Neural cell (in vitro differentiated cells): ENCODE results near the gene YWHAH. TPM values are rescaled to one million over a fixed set of nuclear protein-coding genes. Genes with fewer than 3 reads are reported as not detected.

Experiments used
- H2AFZ ChIP-seq: fragments of 200-600, 300-800 bp; sonication (generic), shearing (Covaris generic); 2 replicates; pipeline ENCODE4 v1.6.0; 2014; ENCODE audit warnings: low read depth, mild to moderate bottlenecking, antibody characterized with exemption, low read length, moderate library complexity
- H3F3A ChIP-seq: fragments of 200-600 bp; shearing (Covaris generic); 2 replicates; pipeline ENCODE4 v1.6.1; 2016; ENCODE audit warnings: mild to moderate bottlenecking, moderate library complexity, mixed read lengths, antibody characterized with exemption, low read length; ENCODE audit not compliant: insufficient read depth, poor library complexity, severe bottlenecking
- H3K27ac ChIP-seq: fragments of 200-600, 300-800 bp; sonication (generic), shearing (Covaris generic); 2 replicates; pipeline ENCODE4 v1.5.1; 2014; ENCODE audit warnings: mild to moderate bottlenecking, low read length, moderate library complexity
- H3K27me3 ChIP-seq: fragments of 300-800, 200-600 bp; sonication (generic), shearing (Covaris generic); 2 replicates; pipeline ENCODE4 v1.6.0; 2014; ENCODE audit warnings: mild to moderate bottlenecking, low read depth, low read length, moderate library complexity; ENCODE audit not compliant: insufficient read depth
- H3K36me3 ChIP-seq: fragments of 300-800, 200-600 bp; sonication (generic), shearing (Covaris generic); 2 replicates; pipeline ENCODE4 v1.5.1; 2014; ENCODE audit warnings: mild to moderate bottlenecking, antibody characterized with exemption, low read length, moderate library complexity; ENCODE audit not compliant: insufficient read depth
- H3K4me2 ChIP-seq: fragments of 300-800, 200-600 bp; sonication (generic), shearing (Covaris generic); 2 replicates; pipeline ENCODE4 v1.6.0; 2014; ENCODE audit warnings: mild to moderate bottlenecking, low read length
- H3K4me3 ChIP-seq: fragments of 300-800, 200-600 bp; sonication (generic), shearing (Covaris generic); 2 replicates; pipeline ENCODE4 v1.5.1; 2014; ENCODE audit warnings: mild to moderate bottlenecking, low read length, moderate library complexity
- H3K79me2 ChIP-seq: fragments of 200-600 bp; shearing (Covaris generic); replicated peaks from 2 replicates; pipeline ENCODE4 v1.6.0; 2014; ENCODE audit warnings: mild to moderate bottlenecking, low read length, moderate library complexity; ENCODE audit not compliant: insufficient read depth
- H3K9ac ChIP-seq: fragments of 300-800, 200-600 bp; sonication (generic), shearing (Covaris generic); 2 replicates; pipeline ENCODE4 v1.6.1; 2016; ENCODE audit warnings: mild to moderate bottlenecking, low read length, mixed read lengths
- H3K9me2 ChIP-seq: fragments of 200-600 bp; shearing (Covaris generic); 2 replicates; pipeline ENCODE4 v1.6.1; 2016; ENCODE audit warnings: mild to moderate bottlenecking, low read length, mixed read lengths; ENCODE audit not compliant: insufficient read depth
- H3K9me3 ChIP-seq: fragments of 200-600, 300-800 bp; sonication (generic), shearing (Covaris generic); 2 replicates; pipeline ENCODE4 v1.6.1; 2016; ENCODE audit warnings: mild to moderate bottlenecking, mixed run types, low read length, moderate library complexity, mixed read lengths
- H4K20me1 ChIP-seq: fragments of 200-600 bp; shearing (Covaris generic); 2 replicates; pipeline ENCODE4 v1.6.1; 2016; ENCODE audit warnings: mild to moderate bottlenecking, mixed run types; ENCODE audit not compliant: insufficient read depth
- EZH2 ChIP-seq: fragments of 200-600, 300-800 bp; shearing (Covaris generic), sonication (generic); IDR thresholded peaks from 2 replicates; pipeline ENCODE4 v1.6.1; 2014; ENCODE audit warnings: antibody characterized with exemption, low read length, borderline replicate concordance, mild to moderate bottlenecking; ENCODE audit not compliant: insufficient read depth, poor library complexity, severe bottlenecking
- MXI1 ChIP-seq: fragments of 450-650 bp; conservative IDR thresholded peaks from 2 replicates; pipeline ENCODE4 v1.6.1; 2014; ENCODE audit warnings: antibody characterized with exemption, mild to moderate bottlenecking; ENCODE audit not compliant: poor library complexity, severe bottlenecking
- POLR2AphosphoS5 ChIP-seq: IDR thresholded peaks from 2 replicates; pipeline ENCODE4 v1.6.1; 2012
- RAD21 ChIP-seq: fragments of 450-650 bp; conservative IDR thresholded peaks from 2 replicates; pipeline ENCODE4 v1.6.1; 2014; ENCODE audit warnings: antibody characterized with exemption, mild to moderate bottlenecking, moderate library complexity
- SMC3 ChIP-seq: fragments of 450-650 bp; conservative IDR thresholded peaks from 2 replicates; pipeline ENCODE4 v1.6.1; 2014; ENCODE audit warnings: antibody characterized with exemption, mild to moderate bottlenecking, moderate library complexity; ENCODE audit not compliant: poor library complexity
- TAF1 ChIP-seq: IDR thresholded peaks from 2 replicates; pipeline ENCODE4 v1.6.1; 2012; ENCODE audit warnings: low read depth
- polyA plus RNA-seq: library from polyadenylated mRNA; depleted of rRNA; stranded (reverse); fragments of >200 nt; gene quantifications from 2 replicates; pipeline ENCODE4 v1.2.3, GENCODE V29; 2014
- TF ChIP-seq, protein P1 (sequence below): fragments of 450-650 bp; IDR thresholded peaks from 2 replicates; pipeline ENCODE4 v1.5.1; 2014; ENCODE audit warnings: antibody characterized with exemption, mild to moderate bottlenecking, moderate library complexity; ENCODE audit not compliant: poor library complexity, severe bottlenecking

YWHAH gene
- polyA plus RNA-seq, 1 donor from 2014 or later, result 300 TPM

GRCh38 chr22:31962387-31963125, 18.2 kb downstream of the YWHAH start:
- no peak overlapping the region for H3K4me2 ChIP-seq
- peaks cover 3% of the 10 kb centered on the region for H3K36me3 ChIP-seq
- peak overlapping the region; percentile 98 for H3K27ac ChIP-seq
- no peak for TF ChIP-seq TAF1
- peak; percentile 16 for TF ChIP-seq POLR2AphosphoS5
- H3K9ac ChIP-seq, result no peak overlapping the region
- no peaks in the 10 kb centered on the region for H3F3A ChIP-seq
- no peaks in the 10 kb centered on the region for H3K9me2 ChIP-seq
- no peak overlapping the region for H2AFZ ChIP-seq
- H3K4me3 ChIP-seq, result no peak overlapping the region
- no peaks in the 10 kb centered on the region for H3K9me3 ChIP-seq
- peaks cover 5% of the 10 kb centered on the region for H3K79me2 ChIP-seq
- H3K27me3 ChIP-seq, result no peaks in the 10 kb centered on the region
- no peaks in the 10 kb centered on the region for H4K20me1 ChIP-seq

DNA sequence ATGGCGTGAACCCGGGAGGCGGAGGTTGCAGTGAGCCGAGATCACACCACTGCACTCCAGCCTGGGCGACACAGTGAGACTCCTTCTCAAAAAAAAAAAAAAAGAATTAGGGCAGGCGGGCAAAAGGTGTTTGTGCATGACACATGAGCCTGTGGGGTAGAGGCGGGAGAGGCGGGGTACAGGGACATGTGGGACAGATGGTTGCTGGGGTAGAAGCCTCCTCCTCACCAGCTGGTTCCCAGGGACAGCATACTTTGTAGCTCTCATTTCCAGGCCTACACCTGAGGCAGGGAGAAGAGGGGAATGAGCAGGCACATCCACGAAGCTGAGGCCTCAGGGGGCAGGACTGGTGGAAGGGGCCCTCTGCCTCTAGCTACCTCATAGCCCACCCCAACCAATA, 23.7 kb downstream of the YWHAH start:
- no peak overlapping the region for H3K27ac ChIP-seq
- no peak overlapping the region for H2AFZ ChIP-seq

GRCh38 chr22:31969789-31970489, 25.6 kb downstream of the YWHAH start:
- Histone ChIP-seq H3K9me2 (no peaks in the 10 kb centered on the region), H2AFZ (peak overlapping the region; percentile 82), H3F3A (no peaks in the 10 kb centered on the region), H3K27me3 (no peaks in the 10 kb centered on the region), H4K20me1 (no peaks in the 10 kb centered on the region), H3K27ac (peak overlapping the region; percentile 34), H3K79me2 (no peaks in the 10 kb centered on the region), H3K36me3 (no peaks in the 10 kb centered on the region), H3K4me3 (peak overlapping the region; percentile 96), H3K9ac (peak overlapping the region; percentile 80), H3K4me2 (peak overlapping the region; percentile 99), H3K9me3 (no peaks in the 10 kb centered on the region)
- no peak for TF ChIP-seq POLR2AphosphoS5
- no peak for TF ChIP-seq EZH2
- peak; percentile 81 for TF ChIP-seq SMC3
- TF ChIP-seq RAD21, result peak; percentile 93
- TF ChIP-seq, protein P1, sequence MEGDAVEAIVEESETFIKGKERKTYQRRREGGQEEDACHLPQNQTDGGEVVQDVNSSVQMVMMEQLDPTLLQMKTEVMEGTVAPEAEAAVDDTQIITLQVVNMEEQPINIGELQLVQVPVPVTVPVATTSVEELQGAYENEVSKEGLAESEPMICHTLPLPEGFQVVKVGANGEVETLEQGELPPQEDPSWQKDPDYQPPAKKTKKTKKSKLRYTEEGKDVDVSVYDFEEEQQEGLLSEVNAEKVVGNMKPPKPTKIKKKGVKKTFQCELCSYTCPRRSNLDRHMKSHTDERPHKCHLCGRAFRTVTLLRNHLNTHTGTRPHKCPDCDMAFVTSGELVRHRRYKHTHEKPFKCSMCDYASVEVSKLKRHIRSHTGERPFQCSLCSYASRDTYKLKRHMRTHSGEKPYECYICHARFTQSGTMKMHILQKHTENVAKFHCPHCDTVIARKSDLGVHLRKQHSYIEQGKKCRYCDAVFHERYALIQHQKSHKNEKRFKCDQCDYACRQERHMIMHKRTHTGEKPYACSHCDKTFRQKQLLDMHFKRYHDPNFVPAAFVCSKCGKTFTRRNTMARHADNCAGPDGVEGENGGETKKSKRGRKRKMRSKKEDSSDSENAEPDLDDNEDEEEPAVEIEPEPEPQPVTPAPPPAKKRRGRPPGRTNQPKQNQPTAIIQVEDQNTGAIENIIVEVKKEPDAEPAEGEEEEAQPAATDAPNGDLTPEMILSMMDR, result peak; percentile 88
- TF ChIP-seq MXI1, result peak; percentile 83

More for the DNA sequence above, 23.7 kb downstream of the YWHAH start:
- Histone ChIP-seq H4K20me1 (no peaks in the 10 kb centered on the region), H3K27me3 (no peaks in the 10 kb centered on the region), H3K4me3 (no peak overlapping the region), H3K79me2 (no peaks in the 10 kb centered on the region), H3K9ac (no peak overlapping the region), H3K4me2 (no peak overlapping the region), H3K9me3 (no peaks in the 10 kb centered on the region), H3K9me2 (no peaks in the 10 kb centered on the region), H3K36me3 (no peaks in the 10 kb centered on the region), H3F3A (no peaks in the 10 kb centered on the region)
- TF ChIP-seq TAF1 (no peak), POLR2AphosphoS5 (no peak), EZH2 (no peak)
